DND-41 (cell line): Measurements from ENCODE around the gene TMEM263.
"Not testable (repeated sequence)": the region's sequence is repeated elsewhere in the genome, so short reads cannot be mapped to it uniquely, and the experiment has no call there.

Source experiments
- CTCF ChIP-seq: IDR thresholded peaks from 2 replicates; pipeline ENCODE4 v1.5.1; 2012; ENCODE audit warnings: borderline replicate concordance, low read length, moderate library complexity, mild to moderate bottlenecking; ENCODE audit not compliant: poor library complexity, severe bottlenecking; ENCODE audit errors: extremely low read depth
- EZH2 ChIP-seq: IDR thresholded peaks from 3 replicates; pipeline ENCODE4 v1.6.1; 2012; ENCODE audit warnings: borderline replicate concordance, low read depth, mild to moderate bottlenecking, moderate library complexity, low read length, inconsistent platforms; ENCODE audit not compliant: severe bottlenecking

GRCh38 chr12:106923594-106923993 lies 32.1 kb upstream of the TMEM263 start:
- TF ChIP-seq CTCF, EZH2: not testable (repeated sequence)
